Measurements from ENCODE around the gene TTC7B.

DNA sequence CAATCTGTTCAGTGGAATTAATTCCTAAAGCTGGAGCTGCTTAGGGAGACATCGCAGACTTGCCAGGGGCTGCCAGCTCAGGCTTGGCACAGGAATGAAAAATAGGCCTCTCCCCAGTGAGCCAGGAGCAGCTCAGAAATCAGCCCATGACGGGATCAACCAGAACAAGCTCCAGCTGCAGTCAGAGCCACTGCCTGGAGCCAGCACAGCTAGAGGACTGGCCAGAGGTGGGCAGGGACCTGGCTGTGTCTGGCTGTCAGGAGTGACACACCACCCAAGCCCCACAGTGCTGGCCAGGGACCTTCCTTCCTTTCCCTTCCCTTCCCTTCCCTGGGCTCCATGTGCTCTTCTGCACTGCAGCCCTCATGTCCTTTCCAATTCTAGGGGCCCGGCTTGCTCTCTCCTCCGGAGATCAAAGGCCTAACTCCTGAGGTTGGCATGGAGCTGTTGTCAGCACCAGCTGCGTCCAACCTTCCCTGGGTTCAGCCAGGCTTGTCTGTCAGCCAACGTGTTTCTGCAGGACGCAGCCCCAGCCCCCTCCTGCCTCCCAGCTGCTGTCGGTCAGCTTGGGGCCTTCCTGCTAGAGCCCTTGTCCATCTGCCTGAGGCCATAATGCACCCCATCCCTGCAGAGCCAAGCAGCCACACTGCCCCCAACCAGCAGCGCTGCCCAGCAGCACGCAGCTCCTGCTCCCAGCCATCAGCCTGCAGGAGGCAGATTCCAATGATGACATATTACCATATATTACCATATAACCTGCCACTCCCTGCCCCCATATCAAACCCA lies 270.1 kb downstream of the TTC7B start:
- TF ChIP-seq CTCF (IDR thresholded peaks at IDR 0.05; ENCODE audit: insufficient read depth, low read length) (no peak), REST (IDR thresholded peaks at IDR 0.05; ENCODE audit: insufficient replicate concordance, low read depth) (no peak), POLR2AphosphoS5 (IDR thresholded peaks at IDR 0.05; ENCODE audit: low read depth) (no peak)

Data from HL-60 (cell line).